ENCODE results near the gene BACE1.

DNA sequence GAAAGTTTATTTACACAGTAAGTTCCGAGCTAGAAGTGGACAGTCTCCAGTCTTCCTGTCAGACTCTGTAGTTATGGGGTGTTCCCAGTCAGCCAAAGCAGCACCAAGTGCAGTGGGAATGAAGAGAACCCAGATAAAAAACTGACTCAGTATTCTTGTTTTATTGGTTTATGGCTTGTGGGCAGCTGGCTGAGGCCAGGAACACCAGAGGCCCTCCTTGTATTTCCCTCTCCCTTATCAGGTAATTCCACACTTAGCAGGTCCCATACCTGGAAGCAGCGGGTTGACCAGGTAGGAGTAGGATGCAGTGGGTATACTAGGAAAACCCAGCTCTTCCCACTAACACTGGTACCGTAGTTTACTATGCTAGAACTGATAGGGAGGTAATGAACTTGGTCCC, 28.4 kb downstream of the BACE1 start:
- TF ChIP-seq, protein P1, sequence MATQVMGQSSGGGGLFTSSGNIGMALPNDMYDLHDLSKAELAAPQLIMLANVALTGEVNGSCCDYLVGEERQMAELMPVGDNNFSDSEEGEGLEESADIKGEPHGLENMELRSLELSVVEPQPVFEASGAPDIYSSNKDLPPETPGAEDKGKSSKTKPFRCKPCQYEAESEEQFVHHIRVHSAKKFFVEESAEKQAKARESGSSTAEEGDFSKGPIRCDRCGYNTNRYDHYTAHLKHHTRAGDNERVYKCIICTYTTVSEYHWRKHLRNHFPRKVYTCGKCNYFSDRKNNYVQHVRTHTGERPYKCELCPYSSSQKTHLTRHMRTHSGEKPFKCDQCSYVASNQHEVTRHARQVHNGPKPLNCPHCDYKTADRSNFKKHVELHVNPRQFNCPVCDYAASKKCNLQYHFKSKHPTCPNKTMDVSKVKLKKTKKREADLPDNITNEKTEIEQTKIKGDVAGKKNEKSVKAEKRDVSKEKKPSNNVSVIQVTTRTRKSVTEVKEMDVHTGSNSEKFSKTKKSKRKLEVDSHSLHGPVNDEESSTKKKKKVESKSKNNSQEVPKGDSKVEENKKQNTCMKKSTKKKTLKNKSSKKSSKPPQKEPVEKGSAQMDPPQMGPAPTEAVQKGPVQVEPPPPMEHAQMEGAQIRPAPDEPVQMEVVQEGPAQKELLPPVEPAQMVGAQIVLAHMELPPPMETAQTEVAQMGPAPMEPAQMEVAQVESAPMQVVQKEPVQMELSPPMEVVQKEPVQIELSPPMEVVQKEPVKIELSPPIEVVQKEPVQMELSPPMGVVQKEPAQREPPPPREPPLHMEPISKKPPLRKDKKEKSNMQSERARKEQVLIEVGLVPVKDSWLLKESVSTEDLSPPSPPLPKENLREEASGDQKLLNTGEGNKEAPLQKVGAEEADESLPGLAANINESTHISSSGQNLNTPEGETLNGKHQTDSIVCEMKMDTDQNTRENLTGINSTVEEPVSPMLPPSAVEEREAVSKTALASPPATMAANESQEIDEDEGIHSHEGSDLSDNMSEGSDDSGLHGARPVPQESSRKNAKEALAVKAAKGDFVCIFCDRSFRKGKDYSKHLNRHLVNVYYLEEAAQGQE (IDR thresholded peaks at IDR 0.05; ENCODE audit: borderline replicate concordance): no peak
- TF ChIP-seq CTCF (IDR thresholded peaks at IDR 0.05; ENCODE audit: poor library complexity, severe bottlenecking): no peak
- TF ChIP-seq TAF1 (IDR thresholded peaks at IDR 0.05; ENCODE audit: low read depth): no peak
- no peak for TF ChIP-seq POLR2AphosphoS5 (IDR thresholded peaks at IDR 0.05)
- no peak for TF ChIP-seq MXI1 (conservative IDR thresholded peaks at IDR 0.05; ENCODE audit: poor library complexity, severe bottlenecking)

Data from neural cell (in vitro differentiated cells).